ENCODE results near the gene SNRNP25.

Gene SNRNP25

GRCh38 chr16:65745-66144 lies 12.1 kb downstream of the SNRNP25 start (continued):
- TF ChIP-seq ZNF157 (tag by site-specific recombination; IDR thresholded peaks at IDR 0.05) (0 out of 2 replicates have a peak, but pooled peaks have one; percentile 12), GLIS1 (tag by site-specific recombination; IDR thresholded peaks at IDR 0.05) (peak; percentile 65), ZNF146 (tag by site-specific recombination; IDR thresholded peaks at IDR 0.05) (no peak), REST (tag by site-specific recombination; IDR thresholded peaks at IDR 0.05) (peak; percentile 52), ZNF692 (tag by site-specific recombination; IDR thresholded peaks at IDR 0.05) (peak; percentile 84; the same call in 1 of the 2 replicates), ZNF510 (tag by site-specific recombination; IDR thresholded peaks at IDR 0.05; ENCODE audit: insufficient replicate concordance) (no peak), HOXA7 (CRISPR knock-in tag; IDR thresholded peaks at IDR 0.05; ENCODE audit: borderline replicate concordance) (no peak), ZBTB6 (tag by site-specific recombination; IDR thresholded peaks at IDR 0.05) (peak; percentile 28; the same call in 1 of the 2 replicates), ZNF776 (tag by site-specific recombination; IDR thresholded peaks at IDR 0.05; ENCODE audit: borderline replicate concordance) (no peak), ZNF621 (tag by site-specific recombination; IDR thresholded peaks at IDR 0.05) (no peak), PRDM4 (tag by site-specific recombination; IDR thresholded peaks at IDR 0.05) (no peak), ZNF518A (tag by site-specific recombination; conservative IDR thresholded peaks at IDR 0.05; ENCODE audit: low read depth) (no peak)
